Measurements from ENCODE around the gene SHROOM3.

SHROOM3 gene

GRCh38 chr4:76764251-76764650 lies 329.2 kb downstream of the SHROOM3 start:
- Histone ChIP-seq H3K27me3 (ENCODE audit: control insufficient read depth in 2 of 2, insufficient read depth in 2 of 2, low read length in 2 of 2) (no peaks in the 10 kb centered on the region), H3K27ac (ENCODE audit: low read depth in 2 of 2, low read length in 2 of 2) (no peak overlapping the region), H3K36me3 (ENCODE audit: control insufficient read depth in 2 of 2, insufficient read depth in 2 of 2, low read length in 2 of 2) (peaks cover 51% of the 10 kb centered on the region in 2 donors)

DNA sequence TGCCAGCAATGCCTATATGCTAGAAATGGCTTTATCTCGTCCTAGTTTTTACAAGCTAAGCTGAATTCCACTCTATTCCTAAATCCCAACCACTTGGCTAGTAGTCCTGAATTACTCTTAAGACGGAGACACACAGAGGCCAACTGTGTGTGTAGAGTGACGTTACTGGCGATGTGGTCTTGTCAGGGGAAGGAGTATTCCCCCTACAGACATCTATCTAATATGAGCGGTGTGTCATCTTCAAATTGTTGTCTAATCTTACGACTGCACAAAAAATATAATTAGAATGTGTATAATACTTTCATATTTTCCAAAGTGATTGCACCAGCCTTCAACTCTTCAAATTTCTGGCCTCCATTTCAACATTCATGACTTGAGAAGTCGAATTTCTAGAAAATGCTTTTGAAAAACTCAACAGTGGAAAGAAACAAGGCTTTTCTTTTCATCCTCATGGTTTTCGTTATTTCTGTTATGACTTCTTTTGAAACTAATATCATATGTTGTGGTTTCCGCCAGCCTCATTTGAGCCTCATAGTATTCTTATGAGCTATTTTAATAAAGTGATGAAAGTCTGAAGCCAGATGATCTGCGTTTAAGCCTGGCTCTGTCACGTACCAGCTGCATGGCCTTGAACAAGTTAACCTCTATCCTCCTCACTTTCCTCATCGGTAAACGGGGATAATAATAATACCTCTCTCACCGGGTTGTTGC lies 330.6 kb downstream of the SHROOM3 start:
- H3K9ac ChIP-seq (ENCODE audit: low read depth in 1 of 2, low read length in 2 of 2), result no peak overlapping the region
- H3K27me3 ChIP-seq (ENCODE audit: control insufficient read depth in 2 of 2, insufficient read depth in 2 of 2, low read length in 2 of 2), result no peaks in the 10 kb centered on the region
- H3K27ac ChIP-seq (ENCODE audit: low read depth in 2 of 2, low read length in 2 of 2), result no peak overlapping the region
- H3K36me3 ChIP-seq (ENCODE audit: control insufficient read depth in 2 of 2, insufficient read depth in 2 of 2, low read length in 2 of 2), result peaks cover 43 to 46% of the 10 kb centered on the region in 2 donors
- no peaks in the 10 kb centered on the region for H3K4me1 ChIP-seq (ENCODE audit: control insufficient read depth in 2 of 2, insufficient read depth in 2 of 2, low read length in 2 of 2)
- H3K4me3 ChIP-seq (ENCODE audit: low read length in 2 of 2), result no peak overlapping the region
- H3K9me3 ChIP-seq (ENCODE audit: control insufficient read depth in 2 of 2, low read length in 2 of 2), result no peaks in the 10 kb centered on the region

More at GRCh38 chr4:76764251-76764650, 329.2 kb downstream of the SHROOM3 start:
- Histone ChIP-seq H3K9me3 (ENCODE audit: control insufficient read depth in 2 of 2, low read length in 2 of 2) (no peaks in the 10 kb centered on the region), H3K4me3 (ENCODE audit: low read length in 2 of 2) (no peak overlapping the region), H3K9ac (ENCODE audit: low read depth in 1 of 2, low read length in 2 of 2) (no peak overlapping the region), H3K4me1 (ENCODE audit: control insufficient read depth in 2 of 2, insufficient read depth in 2 of 2, low read length in 2 of 2) (no peaks in the 10 kb centered on the region)

DNA sequence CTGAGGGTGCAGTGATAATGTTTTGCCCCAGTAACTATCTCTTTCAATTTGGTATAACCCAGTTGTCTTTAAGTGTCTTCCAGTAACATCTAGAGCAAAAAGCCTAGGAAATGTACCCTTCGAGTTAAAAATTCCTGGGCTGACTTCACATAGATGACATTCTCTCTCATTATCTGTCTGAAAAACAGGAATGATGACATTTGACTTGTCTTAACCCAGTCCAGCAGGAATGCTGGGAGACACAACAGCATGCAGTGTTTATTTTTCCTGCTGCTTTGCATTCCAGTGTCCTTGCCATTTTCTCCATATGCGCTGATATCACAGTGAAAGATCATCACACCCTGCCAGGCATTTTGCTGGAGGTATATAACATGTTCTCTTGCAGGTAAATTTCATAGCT lies 333.0 kb downstream of the SHROOM3 start:
- Histone ChIP-seq H3K4me1 (ENCODE audit: control insufficient read depth in 2 of 2, insufficient read depth in 2 of 2, low read length in 2 of 2) (no peaks in the 10 kb centered on the region), H3K9ac (ENCODE audit: low read depth in 1 of 2, low read length in 2 of 2) (no peak overlapping the region), H3K27ac (ENCODE audit: low read depth in 2 of 2, low read length in 2 of 2) (no peak overlapping the region), H3K36me3 (ENCODE audit: control insufficient read depth in 2 of 2, insufficient read depth in 2 of 2, low read length in 2 of 2) (peaks cover 44 to 50% of the 10 kb centered on the region in 2 donors), H3K4me3 (ENCODE audit: low read length in 2 of 2) (no peak overlapping the region), H3K9me3 (ENCODE audit: control insufficient read depth in 2 of 2, low read length in 2 of 2) (no peaks in the 10 kb centered on the region), H3K27me3 (ENCODE audit: control insufficient read depth in 2 of 2, insufficient read depth in 2 of 2, low read length in 2 of 2) (no peaks in the 10 kb centered on the region)

- no peak overlapping the region for H3K9ac ChIP-seq (ENCODE audit: low read depth in 1 of 2, low read length in 2 of 2)
- H3K9me3 ChIP-seq (ENCODE audit: control insufficient read depth in 2 of 2, low read length in 2 of 2), result no peaks in the 10 kb centered on the region
- H3K4me1 ChIP-seq (ENCODE audit: control insufficient read depth in 2 of 2, insufficient read depth in 2 of 2, low read length in 2 of 2), result no peaks in the 10 kb centered on the region
- no peak overlapping the region for H3K27ac ChIP-seq (ENCODE audit: low read depth in 2 of 2, low read length in 2 of 2)
- H3K36me3 ChIP-seq (ENCODE audit: control insufficient read depth in 2 of 2, insufficient read depth in 2 of 2, low read length in 2 of 2), result peaks cover 36 to 46% of the 10 kb centered on the region in 2 donors
- no peaks in the 10 kb centered on the region for H3K27me3 ChIP-seq (ENCODE audit: control insufficient read depth in 2 of 2, insufficient read depth in 2 of 2, low read length in 2 of 2)
- no peak overlapping the region for H3K4me3 ChIP-seq (ENCODE audit: low read length in 2 of 2)
Measured at GRCh38 chr4:76772498-76773106, 337.6 kb downstream of the SHROOM3 start.

- H3K4me1 ChIP-seq (ENCODE audit: control insufficient read depth in 2 of 2, insufficient read depth in 2 of 2, low read length in 2 of 2), result no peaks in the 10 kb centered on the region
- H3K9me3 ChIP-seq (ENCODE audit: control insufficient read depth in 2 of 2, low read length in 2 of 2), result no peaks in the 10 kb centered on the region
- no peak overlapping the region for H3K9ac ChIP-seq (ENCODE audit: low read depth in 1 of 2, low read length in 2 of 2)
- H3K27me3 ChIP-seq (ENCODE audit: control insufficient read depth in 2 of 2, insufficient read depth in 2 of 2, low read length in 2 of 2), result no peaks in the 10 kb centered on the region
- peaks cover 37 to 48% of the 10 kb centered on the region in 2 donors for H3K36me3 ChIP-seq (ENCODE audit: control insufficient read depth in 2 of 2, insufficient read depth in 2 of 2, low read length in 2 of 2)
- no peak overlapping the region for H3K4me3 ChIP-seq (ENCODE audit: low read length in 2 of 2)
- no peak overlapping the region for H3K27ac ChIP-seq (ENCODE audit: low read depth in 2 of 2, low read length in 2 of 2)
Measured at GRCh38 chr4:76773766-76774165, 338.7 kb downstream of the SHROOM3 start.

GRCh38 chr4:76779740-76780459 lies 344.9 kb downstream of the SHROOM3 start:
- Histone ChIP-seq H3K9ac (ENCODE audit: low read depth in 1 of 2, low read length in 2 of 2) (no peak overlapping the region), H3K27ac (ENCODE audit: low read depth in 2 of 2, low read length in 2 of 2) (no peak overlapping the region), H3K27me3 (ENCODE audit: control insufficient read depth in 2 of 2, insufficient read depth in 2 of 2, low read length in 2 of 2) (no peaks in the 10 kb centered on the region), H3K36me3 (ENCODE audit: control insufficient read depth in 2 of 2, insufficient read depth in 2 of 2, low read length in 2 of 2) (peaks cover 26 to 36% of the 10 kb centered on the region in 2 donors), H3K4me3 (ENCODE audit: low read length in 2 of 2) (no peak overlapping the region), H3K4me1 (ENCODE audit: control insufficient read depth in 2 of 2, insufficient read depth in 2 of 2, low read length in 2 of 2) (peaks cover 0 to 2% of the 10 kb centered on the region in 2 donors), H3K9me3 (ENCODE audit: control insufficient read depth in 2 of 2, low read length in 2 of 2) (no peaks in the 10 kb centered on the region)

DNA sequence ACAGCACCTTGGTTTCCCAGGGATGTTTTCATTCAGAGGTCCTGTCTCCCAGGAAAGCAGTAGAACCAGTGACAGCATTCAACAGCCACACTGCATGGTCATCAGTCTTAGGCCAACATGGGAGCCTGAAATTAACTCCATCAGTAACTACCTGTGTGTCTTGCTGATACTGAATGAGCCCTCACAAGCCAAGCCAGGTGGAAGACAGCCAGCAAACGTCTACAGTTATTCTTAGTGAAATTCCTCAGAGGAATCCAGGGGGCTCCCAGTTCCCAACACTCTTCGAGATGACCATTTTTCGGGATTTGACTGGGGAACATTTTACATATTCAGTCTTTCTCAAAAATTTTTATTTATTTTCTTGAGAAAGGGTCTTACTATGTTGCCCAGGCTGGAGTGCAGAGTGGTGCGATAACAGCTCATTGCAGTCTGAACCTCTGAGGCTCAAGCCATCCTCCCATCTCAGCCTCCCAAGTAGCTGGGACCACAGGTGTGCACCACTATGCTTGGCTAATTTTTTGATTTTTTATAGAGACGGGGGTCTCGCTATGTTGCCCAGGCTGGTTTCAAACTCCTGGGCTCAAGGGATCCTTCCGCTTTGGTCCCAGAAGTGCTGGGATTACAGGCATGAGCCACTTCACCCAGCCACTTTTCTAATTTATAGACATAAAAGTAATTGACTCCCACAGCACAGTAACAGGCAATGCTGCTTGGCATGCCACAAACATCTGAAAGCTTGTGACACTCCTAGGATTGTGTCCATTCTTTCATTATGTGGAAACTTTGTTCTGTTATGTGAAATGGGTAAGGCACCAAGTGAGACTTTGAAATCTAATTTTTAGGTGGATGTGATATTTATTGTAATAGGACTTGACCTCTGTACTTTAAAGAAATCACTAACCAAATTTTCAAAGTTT lies 346.0 kb downstream of the SHROOM3 start:
- no peaks in the 10 kb centered on the region for H3K27me3 ChIP-seq (ENCODE audit: control insufficient read depth in 2 of 2, insufficient read depth in 2 of 2, low read length in 2 of 2)
- no peak overlapping the region for H3K4me3 ChIP-seq (ENCODE audit: low read length in 2 of 2)
- no peak overlapping the region for H3K9ac ChIP-seq (ENCODE audit: low read depth in 1 of 2, low read length in 2 of 2)
- H3K36me3 ChIP-seq (ENCODE audit: control insufficient read depth in 2 of 2, insufficient read depth in 2 of 2, low read length in 2 of 2), result peaks cover 26 to 35% of the 10 kb centered on the region in 2 donors
- peaks cover 0 to 2% of the 10 kb centered on the region in 2 donors for H3K4me1 ChIP-seq (ENCODE audit: control insufficient read depth in 2 of 2, insufficient read depth in 2 of 2, low read length in 2 of 2)
- H3K9me3 ChIP-seq (ENCODE audit: control insufficient read depth in 2 of 2, low read length in 2 of 2), result no peaks in the 10 kb centered on the region
- no peak overlapping the region for H3K27ac ChIP-seq (ENCODE audit: low read depth in 2 of 2, low read length in 2 of 2)

DNA sequence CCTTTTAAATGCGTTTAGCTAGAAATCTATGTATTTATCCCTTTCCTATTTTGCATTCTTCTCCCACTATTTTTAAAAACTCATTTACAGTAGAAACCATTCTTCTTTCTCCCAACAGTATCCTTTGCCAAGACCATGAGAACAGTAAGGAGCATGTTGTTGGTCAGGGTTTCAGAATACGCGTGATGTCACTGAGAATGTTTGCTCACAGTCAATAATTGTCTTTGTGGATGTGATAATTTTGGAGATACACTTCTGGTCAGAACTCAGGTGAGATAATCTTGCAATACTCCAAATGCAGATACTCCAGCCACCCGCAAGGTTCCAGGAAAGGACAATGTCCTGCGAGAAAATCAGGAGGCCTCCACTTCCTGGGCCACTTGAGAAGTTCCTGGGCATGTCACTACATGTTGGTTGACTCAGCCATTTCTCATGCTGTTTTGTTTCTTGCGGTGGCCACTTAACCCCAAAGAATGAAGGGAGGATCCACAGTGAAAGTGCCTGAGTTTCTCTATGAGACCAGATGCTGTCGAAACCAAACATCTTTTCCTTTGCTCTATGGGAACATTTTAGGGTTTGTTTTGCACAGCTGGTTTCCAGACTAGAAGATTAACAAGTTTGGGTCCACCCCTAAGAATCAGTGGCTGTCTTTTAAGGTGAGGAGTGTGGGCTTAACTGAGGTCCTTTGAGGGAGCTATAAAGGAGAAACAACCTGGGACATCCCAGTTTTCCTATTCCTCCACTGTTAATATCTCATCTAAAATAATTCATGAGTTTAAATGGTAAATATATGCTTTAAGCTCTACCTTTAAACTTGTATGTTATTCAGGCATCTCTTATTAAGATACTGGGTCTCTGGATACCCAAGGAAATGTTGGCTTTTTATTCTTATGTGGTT lies 346.9 kb downstream of the SHROOM3 start:
- H3K4me1 ChIP-seq (ENCODE audit: control insufficient read depth in 2 of 2, insufficient read depth in 2 of 2, low read length in 2 of 2), result peaks cover 0 to 2% of the 10 kb centered on the region in 2 donors
- peak overlapping the region in 1 of 2 donors; percentile 40 for H3K27ac ChIP-seq (ENCODE audit: low read depth in 2 of 2, low read length in 2 of 2)

GRCh38 chr4:76782837-76783236 lies 347.8 kb downstream of the SHROOM3 start:
- no peaks in the 10 kb centered on the region for H3K27me3 ChIP-seq (ENCODE audit: control insufficient read depth in 2 of 2, insufficient read depth in 2 of 2, low read length in 2 of 2)
- H3K36me3 ChIP-seq (ENCODE audit: control insufficient read depth in 2 of 2, insufficient read depth in 2 of 2, low read length in 2 of 2), result peaks cover 26 to 36% of the 10 kb centered on the region in 2 donors
- H3K4me1 ChIP-seq (ENCODE audit: control insufficient read depth in 2 of 2, insufficient read depth in 2 of 2, low read length in 2 of 2), result peaks cover 0 to 2% of the 10 kb centered on the region in 2 donors
- H3K9me3 ChIP-seq (ENCODE audit: control insufficient read depth in 2 of 2, low read length in 2 of 2), result no peaks in the 10 kb centered on the region
- no peak overlapping the region for H3K9ac ChIP-seq (ENCODE audit: low read depth in 1 of 2, low read length in 2 of 2)
- no peak overlapping the region for H3K4me3 ChIP-seq (ENCODE audit: low read length in 2 of 2)
- H3K27ac ChIP-seq (ENCODE audit: low read depth in 2 of 2, low read length in 2 of 2), result no peak overlapping the region

More for the DNA sequence above, 346.9 kb downstream of the SHROOM3 start:
- Histone ChIP-seq H3K9ac (ENCODE audit: low read depth in 1 of 2, low read length in 2 of 2) (no peak overlapping the region), H3K36me3 (ENCODE audit: control insufficient read depth in 2 of 2, insufficient read depth in 2 of 2, low read length in 2 of 2) (peaks cover 26 to 36% of the 10 kb centered on the region in 2 donors), H3K4me3 (ENCODE audit: low read length in 2 of 2) (no peak overlapping the region), H3K9me3 (ENCODE audit: control insufficient read depth in 2 of 2, low read length in 2 of 2) (no peaks in the 10 kb centered on the region), H3K27me3 (ENCODE audit: control insufficient read depth in 2 of 2, insufficient read depth in 2 of 2, low read length in 2 of 2) (no peaks in the 10 kb centered on the region)
